ENCODE results near the gene IRF5.

The IRF5 gene, protein sequence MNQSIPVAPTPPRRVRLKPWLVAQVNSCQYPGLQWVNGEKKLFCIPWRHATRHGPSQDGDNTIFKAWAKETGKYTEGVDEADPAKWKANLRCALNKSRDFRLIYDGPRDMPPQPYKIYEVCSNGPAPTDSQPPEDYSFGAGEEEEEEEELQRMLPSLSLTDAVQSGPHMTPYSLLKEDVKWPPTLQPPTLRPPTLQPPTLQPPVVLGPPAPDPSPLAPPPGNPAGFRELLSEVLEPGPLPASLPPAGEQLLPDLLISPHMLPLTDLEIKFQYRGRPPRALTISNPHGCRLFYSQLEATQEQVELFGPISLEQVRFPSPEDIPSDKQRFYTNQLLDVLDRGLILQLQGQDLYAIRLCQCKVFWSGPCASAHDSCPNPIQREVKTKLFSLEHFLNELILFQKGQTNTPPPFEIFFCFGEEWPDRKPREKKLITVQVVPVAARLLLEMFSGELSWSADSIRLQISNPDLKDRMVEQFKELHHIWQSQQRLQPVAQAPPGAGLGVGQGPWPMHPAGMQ

DNA sequence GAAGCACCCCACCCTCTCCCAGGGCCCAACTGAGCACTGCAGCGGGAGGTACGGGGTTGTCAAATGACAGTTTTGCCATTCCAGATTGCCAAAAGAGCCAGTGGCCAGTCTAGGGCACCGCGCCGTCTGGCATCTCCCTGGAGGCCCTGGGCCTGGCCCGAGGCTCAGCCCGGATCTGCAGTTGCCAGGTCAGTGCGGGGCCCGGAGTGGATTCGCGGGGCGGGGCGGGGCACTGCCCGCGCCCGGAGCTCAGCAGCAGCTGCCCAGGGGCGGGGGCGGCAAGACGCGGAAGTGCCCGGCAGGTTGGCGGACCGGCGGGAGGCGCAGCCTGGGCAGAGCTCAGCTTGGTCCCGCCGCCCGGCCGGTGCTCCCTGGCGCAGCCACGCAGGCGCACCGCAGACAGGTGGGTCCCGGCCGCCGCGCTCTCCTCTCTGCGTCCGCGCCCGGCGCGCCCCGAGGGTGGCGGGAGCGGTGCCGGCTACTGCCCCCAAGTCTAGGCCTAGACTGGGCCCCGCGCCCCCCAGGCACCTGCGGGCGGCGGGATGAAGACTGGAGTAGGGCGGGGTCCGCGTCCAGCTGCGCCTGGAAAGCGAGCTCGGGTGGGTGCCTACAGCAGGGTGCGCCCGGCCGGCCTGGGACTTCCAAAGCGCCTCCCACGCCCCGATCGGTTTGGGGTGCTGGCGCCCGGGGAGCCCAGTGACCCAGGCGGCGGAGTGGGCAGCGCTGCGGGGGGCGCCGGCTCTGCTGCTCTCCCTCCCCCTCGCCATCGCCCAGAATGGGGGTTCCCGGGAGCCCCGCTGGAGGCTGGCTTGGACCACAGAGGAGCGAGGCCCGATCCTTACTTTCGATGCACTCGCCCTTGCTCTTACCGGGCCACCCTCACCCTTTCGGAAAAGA lies at the start of gene IRF5:
TSS of gene IRF5 (plus strand) at position 281 of the 897 bp plus-strand sequence. CDS start 4,155 bp downstream, outside the sequence.
- no peak for DNase-seq (ENCODE audit: low spot score)

DNA sequence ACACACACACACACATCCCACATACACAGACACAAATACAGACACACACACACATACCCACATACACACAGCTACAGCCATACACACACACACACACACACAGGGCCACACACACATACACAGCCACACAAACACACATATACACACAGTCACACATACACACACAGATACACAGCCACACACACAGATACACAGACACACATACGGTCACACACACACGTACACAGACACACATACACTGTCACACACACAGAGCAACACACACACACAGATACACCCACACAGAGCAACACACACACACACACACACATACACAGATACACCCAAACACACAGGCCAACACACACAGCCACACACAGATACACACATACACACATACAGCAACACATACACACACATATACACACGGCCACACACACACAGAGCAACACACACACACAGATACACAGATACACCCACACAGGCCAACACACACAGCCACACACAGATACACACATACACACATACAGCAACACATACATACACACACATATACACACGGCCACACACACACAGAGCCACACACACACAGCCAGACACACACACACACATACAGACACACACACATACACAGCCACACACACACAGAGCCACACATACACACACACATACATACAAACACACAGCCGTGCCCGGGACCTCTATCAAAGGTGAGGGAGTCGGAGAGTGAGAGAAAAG lies 49.5 kb upstream of the IRF5 start:
- no peak for DNase-seq (ENCODE audit: low spot score)

DNA sequence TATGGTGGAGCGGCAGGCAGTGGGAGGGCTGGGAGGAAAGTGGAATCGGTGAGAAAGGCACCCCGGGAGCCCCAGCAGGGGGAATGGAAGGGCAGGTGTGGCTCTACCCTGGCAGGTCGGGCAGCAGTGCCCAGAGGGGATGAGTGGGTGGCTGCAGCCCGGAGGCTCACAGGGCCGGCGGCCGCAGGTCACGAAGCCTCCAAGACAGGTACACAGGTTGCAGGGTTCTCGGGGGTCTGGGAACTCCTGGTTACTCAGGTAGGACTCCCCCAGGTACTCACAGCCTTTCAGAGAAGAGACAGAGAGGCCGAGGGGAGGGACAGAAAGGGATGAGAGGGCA lies 49.0 kb upstream of the IRF5 start:
- no peak for DNase-seq (ENCODE audit: low spot score)

DNA sequence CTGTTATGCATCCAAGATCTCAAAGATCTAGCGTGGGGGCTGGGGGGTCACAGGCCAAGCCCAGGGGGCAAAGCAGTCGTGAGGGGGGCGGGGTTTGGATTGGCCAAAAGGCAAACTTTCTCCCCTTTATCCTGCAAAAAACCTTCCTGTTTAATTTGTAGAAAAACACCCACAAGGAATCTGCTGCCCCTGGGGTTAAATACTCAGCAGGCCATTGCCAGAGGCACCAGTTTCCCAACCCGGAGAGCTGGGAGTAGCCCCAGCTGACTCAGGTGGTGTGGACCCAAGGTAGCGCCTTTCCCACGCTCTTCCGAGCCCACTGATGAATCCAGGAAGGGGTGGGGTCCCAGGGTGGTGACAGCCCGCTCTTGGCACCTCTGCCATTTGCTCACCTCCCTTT lies 48.6 kb upstream of the IRF5 start:
- DNase-seq (ENCODE audit: low spot score), result no peak

DNA sequence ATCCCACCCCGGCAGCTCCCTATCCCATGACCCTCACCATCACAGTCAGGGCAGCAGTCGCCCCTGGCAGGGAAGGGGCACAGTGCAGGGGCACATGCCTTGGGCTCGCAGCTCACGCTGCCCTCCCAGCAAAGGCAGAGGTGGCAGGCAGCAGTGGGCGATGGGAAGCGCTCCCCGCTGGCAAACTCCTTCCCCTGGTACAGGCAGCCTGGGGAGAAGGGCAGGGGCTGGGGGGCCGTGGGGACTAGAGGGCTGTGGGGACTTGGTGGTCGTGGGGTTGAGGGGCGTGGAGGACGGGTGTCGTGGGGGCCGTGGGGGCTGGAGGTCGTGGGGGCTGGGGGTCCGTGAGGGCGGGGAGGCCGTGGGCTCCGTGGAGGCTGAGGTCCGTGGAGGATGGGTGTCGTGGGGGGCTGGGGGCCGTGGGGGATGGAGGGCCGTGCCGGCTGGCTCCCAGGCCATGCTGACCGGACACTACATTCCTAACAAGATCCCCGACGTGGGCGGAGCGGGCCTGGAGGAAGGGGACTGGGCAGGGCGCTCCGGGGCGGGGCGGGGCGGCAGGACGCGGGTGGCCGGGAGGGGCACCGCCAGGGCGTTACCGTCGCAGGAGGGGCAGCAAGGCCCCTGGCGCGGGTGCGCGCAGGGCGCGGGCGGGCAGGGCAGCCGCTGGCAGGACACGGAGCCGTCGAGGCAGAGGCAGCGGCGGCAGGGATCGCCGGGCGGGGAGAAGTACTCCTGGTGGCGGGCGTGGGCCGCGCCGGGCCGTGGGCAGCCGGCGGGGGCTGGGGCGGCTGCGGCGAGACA lies 47.2 kb upstream of the IRF5 start:
- no peak for DNase-seq (ENCODE audit: low spot score)

DNA sequence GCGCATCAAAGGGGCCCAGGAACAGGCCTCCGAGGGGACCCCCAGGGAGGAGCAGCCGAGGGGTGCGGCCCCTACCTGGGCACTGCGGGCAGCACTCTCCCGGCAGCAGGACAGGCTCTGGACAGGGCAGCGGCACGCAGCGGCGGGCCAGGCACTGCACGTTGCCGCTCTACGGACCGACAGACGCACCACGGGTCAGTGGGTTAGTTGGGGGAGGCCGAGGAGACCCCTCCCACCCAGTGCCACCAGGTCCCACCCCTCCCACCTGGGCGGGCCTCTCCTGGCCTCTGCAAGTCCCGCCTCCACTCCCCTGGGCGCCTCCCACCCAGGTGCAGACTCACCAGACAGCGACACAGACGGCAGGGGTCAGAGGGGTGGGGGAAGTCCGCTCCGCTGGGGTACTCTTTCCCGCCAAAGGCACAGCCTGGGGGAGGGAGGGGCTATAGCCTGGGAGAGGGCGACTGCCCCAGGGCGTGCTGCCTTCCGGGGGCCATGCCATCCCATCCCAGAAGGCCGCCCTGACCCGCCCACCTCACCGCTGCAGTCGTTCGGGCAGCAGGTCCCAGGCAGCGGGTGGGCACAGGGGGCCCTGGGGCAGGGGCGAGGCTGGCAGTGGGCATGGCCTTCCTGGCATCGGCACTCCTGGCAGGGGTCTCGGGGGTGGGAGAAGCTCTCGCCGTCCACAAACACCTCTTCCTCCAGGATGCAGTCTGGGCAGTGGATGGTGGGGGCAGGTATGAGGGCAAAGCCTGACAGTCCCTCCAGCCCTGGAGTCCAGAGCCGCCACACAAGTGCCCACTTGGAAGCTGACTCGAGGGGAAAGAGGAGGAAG lies 46.4 kb upstream of the IRF5 start:
- DNase-seq (ENCODE audit: low spot score), result peak; percentile 37

DNA sequence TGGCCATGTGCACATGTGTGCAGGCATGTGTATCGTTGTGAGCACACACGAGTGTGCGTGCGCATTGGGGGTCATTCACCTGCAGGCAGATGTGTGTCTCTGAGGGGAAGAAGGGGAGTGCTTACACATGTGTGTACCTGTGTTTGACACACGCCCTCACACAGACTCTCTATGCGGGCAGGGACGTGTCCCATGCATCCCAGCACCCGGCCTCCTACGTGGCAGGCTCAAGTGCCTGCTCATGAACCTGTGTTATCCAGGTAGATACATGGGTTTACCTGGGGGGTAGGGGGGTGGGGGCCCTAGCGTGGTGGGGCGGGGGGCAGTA lies 45.8 kb upstream of the IRF5 start:
- DNase-seq (ENCODE audit: low spot score), result no peak

DNA sequence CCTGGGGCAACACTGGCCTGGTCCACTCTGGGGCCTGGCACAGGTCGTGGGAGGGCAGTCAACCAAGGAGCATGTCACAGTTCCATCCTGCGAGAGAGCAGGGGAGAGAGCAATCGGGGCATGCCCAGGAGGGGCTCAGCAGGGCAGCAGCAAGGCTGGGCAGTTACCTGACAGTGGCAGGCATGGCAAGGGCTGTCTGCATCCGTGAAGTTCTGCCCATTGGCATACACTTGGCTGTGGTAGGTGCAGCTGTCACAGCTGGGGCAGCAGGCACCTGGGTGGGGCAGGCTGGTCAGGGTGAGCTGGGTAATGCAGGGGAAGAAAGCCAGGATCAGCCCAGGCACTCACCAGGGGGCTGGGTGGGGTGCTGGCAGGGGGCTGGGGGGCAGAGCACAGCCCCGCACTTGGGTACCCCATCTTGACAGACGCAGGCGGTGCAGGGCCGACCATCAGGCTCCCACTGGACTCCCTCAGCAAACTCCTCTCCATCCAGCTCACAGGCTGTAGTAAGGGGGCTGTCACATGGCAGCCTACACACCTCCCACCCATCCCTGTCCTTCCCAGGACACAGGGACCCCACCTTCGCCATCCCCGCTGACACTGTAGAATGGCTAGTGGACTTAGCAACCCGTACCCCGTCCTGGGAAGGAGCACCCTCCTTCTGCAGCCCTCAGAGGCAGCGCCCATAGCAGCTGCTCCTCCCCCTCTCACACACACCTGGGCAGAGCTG lies 45.0 kb upstream of the IRF5 start:
- no peak for DNase-seq (ENCODE audit: low spot score)

DNA sequence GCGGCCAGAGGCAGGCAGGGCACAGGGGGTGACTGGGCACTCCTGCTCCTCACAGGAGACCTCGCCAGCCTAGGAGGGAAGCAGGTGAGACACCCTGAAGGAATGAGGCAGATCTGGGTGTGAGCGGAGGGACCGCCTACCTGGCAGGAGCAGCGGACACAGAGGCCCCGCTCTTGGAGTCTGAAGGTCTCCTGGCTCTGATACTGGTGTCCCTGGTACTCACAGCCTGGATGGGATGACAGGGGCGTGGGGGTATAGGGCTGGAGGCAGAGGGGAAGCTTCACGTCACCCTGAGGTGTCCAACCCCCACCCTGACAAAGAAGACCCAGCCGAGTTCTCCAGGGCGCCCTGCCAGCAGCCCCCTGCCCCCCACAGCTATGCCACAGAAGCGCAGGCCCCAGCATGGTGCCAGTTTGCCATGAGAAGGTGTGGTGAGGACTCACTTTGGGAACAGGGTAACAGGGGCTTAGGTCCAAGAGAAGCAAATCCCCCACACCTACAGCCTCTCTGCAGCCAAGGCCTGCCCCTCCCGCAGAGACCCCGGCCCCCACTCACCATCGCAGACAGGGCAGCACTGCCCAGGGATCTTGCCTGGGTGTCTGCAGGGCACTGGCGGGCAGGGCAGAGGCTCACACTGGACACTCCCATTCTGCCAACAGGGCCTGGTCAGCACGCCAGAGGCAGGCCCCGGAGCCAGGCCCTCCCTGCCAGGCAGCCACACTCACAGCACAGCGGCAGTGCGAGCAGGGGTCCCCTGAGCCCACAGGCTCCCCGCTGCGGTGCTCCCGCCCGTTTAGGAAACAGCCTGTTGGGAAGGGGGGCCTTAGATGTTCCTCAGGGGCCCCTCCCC lies 44.3 kb upstream of the IRF5 start:
- no peak for DNase-seq (ENCODE audit: low spot score)

DNA sequence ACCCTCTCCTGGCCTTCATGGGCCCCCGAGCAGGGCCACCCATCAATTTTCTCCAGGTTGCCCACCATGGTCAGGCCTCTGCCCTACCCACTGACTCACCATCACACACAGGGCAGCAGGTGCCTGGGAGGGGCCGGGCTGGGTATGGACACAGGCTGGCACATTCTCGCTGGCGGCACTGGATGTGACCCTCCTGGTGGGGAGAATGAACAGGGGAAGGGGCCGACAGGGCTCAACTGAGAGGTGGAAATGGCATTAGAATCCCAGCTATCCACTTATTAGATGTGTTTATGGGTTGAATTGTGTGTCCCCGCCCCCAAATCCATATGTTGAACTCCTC lies 43.7 kb upstream of the IRF5 start:
- DNase-seq (ENCODE audit: low spot score), result no peak

DNA sequence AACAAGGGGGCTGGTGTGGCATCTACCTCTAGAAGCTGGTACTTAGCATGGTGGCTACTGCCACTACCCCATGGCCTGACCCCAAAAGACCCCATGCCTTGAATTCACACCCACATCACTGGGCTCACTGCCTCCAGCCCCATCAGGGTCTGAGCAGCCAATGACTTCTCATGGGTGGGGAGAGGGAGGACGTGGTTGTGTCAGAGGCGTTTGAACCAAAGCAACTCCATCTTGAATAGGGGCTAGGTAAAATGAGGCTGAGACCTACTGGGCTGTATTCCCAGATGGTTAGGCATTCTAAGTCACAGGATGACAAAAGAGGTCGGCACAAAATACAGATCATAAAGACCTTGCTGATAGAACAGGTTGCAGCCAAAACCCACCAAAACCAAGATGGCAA lies 42.4 kb upstream of the IRF5 start:
- no peak for DNase-seq (ENCODE audit: low spot score)

DNA sequence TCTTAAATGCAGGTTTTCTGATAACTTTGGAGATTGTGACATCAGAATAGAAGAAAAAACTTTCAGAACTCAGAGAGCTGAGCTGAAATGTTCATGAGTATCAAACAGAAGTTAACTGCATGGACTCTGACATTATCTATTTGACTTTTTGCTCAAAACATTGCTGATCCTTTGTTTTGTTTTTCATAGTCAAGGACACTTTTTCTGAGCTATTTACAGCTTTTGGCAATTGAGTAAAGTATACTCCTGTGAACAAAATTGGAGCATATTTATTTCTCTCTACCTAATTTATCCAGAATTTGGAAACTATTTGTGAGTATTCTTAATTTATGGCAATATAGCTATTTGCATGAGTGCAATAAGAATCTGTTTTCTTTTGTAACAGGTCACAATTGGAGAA lies 38.3 kb upstream of the IRF5 start:
- DNase-seq (ENCODE audit: low spot score), result peak; percentile 51

DNA sequence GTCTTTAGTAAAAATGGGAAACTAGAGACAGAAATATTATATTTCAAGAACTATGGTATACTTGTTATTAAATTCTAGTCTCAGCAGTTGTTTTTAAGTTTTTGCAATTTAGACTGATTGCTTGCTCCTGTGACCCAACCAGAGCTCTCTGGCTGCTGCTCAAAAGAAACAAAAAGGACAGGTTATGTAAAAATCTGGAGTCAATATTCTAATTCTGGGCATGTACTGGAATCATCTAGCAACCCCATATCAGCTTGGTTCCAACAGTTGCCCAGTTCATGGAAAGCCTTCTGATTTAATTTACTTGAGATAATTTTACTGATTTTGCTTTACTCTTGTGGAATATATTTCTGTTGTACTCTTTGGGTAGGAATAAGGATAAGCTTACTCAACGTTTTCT lies 37.5 kb upstream of the IRF5 start:
- DNase-seq (ENCODE audit: low spot score), result no peak

DNA sequence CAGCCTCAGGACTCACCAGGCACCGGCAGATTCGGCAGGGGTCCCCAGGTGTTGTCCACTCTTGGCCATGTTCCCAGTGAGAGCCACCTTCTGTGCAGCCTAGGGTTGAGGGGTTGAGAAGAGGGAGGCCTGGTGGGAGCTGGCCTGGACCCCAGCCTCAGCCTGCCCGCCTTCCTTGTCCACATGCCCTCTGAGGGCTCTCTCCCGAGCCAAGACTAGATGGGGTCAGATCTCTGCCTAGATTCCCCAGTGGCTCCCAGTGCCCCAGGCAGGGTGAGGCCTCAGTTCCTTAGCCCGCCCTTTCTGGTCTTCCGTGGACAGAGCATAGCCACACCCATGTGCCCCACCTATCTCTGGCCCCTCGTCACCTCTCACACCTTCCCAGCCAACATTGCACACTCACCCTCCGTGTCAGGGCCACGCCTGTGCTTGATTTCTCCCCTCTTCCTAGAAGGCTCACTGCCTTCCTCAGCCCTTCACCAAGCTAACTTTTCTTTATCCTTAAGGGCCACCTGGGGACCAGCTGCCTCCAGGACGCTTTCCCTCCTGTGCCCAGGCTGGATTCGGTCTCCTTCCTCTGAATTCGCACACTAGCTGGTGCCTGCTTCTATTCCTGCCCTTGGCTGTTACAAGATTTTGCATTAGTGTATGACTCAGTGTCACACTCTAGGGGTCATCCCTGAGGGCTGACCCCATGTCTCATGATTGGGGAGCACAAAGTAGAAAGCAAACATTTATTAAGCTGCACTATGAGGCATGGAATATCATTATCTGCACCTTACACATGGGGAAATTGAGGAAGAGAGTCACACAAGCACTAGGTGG lies 34.8 kb upstream of the IRF5 start:
- no peak for DNase-seq (ENCODE audit: low spot score)

DNA sequence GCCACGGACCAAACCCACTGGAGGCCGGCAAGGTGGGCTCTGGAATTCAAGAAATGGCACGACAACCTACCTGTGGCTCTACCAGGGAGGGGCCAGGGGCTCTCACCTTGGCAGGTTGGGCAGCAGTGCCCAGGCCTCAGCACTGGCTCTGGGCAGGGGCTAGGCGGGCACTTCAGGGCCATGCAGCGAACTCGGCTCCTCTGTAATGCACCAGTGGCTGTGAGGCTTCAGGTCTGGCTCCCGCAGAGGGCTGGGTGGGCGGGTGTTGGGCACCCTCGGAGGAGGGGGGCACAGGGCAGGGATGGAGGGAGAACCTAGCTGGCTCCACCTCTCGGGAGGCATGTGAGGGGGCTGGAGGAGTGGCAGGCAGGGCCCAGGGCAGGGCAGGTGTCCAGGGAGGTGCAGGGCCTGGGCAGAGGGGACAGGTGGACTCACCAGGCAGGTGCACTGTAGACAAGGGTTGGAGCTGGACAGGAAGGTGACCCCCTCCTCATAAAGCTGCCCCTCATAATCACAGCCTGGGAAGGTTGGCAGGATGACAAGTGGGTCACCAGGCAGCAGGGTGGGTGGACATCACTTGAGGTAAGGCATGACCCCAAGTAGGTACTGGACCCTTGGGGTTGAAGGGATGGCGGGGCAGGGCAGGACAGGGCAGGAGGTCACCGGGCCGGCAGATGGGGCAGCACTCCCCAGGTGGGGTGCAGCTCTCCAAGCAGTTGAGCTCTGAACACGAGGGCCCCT lies 33.9 kb upstream of the IRF5 start:
- DNase-seq (ENCODE audit: low spot score), result no peak

DNA sequence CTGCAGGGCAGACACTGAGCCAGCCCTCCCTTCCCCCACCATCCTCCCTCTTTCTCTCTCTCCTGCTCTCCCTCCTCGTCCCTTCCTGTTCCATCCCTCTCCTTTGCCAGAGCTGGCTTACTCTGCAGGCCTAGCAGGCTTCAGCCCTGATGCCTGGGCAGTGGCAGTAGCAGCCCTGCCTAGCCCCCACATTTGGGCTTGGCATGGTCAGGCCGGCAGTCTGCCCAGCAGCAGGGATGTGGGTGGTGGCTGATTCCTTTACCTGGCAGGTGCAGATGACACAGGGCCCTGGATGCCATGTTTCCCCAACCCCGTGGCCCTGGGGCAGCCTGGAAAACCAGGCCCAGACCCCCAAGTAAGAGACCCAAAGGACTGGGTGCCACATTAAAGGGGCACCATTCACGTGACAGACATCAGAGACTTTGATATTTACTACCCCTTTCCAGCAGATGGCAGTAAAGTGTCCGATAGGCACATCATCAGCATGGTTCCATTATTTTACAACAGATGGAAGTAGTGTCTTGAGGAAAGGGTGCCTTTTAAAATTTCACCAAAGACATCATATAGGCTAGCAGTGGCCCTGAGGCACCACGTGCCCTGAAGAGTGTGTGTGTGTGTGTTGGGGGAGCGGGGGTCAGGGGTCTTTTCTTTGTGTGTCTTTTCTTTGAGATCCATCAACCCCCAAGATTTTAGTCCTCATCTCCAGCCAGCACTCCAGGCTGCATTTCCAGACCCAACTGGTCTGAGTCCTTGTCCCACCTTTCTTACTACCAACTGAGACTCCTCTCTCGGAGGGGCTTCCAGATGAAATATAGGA lies 33.1 kb upstream of the IRF5 start:
- peak; percentile 91 for DNase-seq (ENCODE audit: low spot score)

Measured in NAMALWA (cell line).